ENCODE data around the gene PET117.

The PET117 gene

GRCh38 chr20:18180815-18181214 lies 43.2 kb downstream of the PET117 start:
- H3K27me3 ChIP-seq (ENCODE audit: insufficient read depth, poor library complexity, severe bottlenecking) = no peaks in the 10 kb centered on the region
- TF ChIP-seq SPI1 (IDR thresholded peaks at IDR 0.05; ENCODE audit: borderline replicate concordance, low read depth) = no peak
- no peak for TF ChIP-seq POLR2AphosphoS5 (IDR thresholded peaks at IDR 0.05; ENCODE audit: low read depth)
- TF ChIP-seq GABPA (IDR thresholded peaks at IDR 0.05; ENCODE audit: low read depth) = no peak
- no peak for TF ChIP-seq REST (IDR thresholded peaks at IDR 0.05; ENCODE audit: insufficient replicate concordance, low read depth)
- TF ChIP-seq CTCF (IDR thresholded peaks at IDR 0.05; ENCODE audit: insufficient read depth, low read length) = no peak
- no peak overlapping the region for H3K4me3 ChIP-seq (replicated peaks; ENCODE audit: insufficient read depth, low read length)
- DNase-seq (ENCODE audit: low read depth in 1 of 2, low spot score in 1 of 2) = no peak
- no peak overlapping the region for H3K27ac ChIP-seq (replicated peaks)

GRCh38 chr20:18187020-18187419 lies 49.4 kb downstream of the PET117 start:
- no peak overlapping the region for H3K27ac ChIP-seq (replicated peaks)
- DNase-seq (ENCODE audit: low read depth in 1 of 2, low spot score in 1 of 2) = no peak
- H3K27me3 ChIP-seq (ENCODE audit: insufficient read depth, poor library complexity, severe bottlenecking) = no peaks in the 10 kb centered on the region
- TF ChIP-seq SPI1 (IDR thresholded peaks at IDR 0.05; ENCODE audit: borderline replicate concordance, low read depth) (no peak), CTCF (IDR thresholded peaks at IDR 0.05; ENCODE audit: insufficient read depth, low read length) (no peak), GABPA (IDR thresholded peaks at IDR 0.05; ENCODE audit: low read depth) (no peak), REST (IDR thresholded peaks at IDR 0.05; ENCODE audit: insufficient replicate concordance, low read depth) (no peak), POLR2AphosphoS5 (IDR thresholded peaks at IDR 0.05; ENCODE audit: low read depth) (no peak)
- no peak overlapping the region for H3K4me3 ChIP-seq (replicated peaks; ENCODE audit: insufficient read depth, low read length)

GRCh38 chr20:18188434-18188833 lies 50.8 kb downstream of the PET117 start:
- Histone ChIP-seq H3K4me3 (replicated peaks; ENCODE audit: insufficient read depth, low read length) (no peak overlapping the region), H3K27ac (replicated peaks) (no peak overlapping the region), H3K27me3 (ENCODE audit: insufficient read depth, poor library complexity, severe bottlenecking) (no peaks in the 10 kb centered on the region)
- TF ChIP-seq SPI1 (IDR thresholded peaks at IDR 0.05; ENCODE audit: borderline replicate concordance, low read depth) (no peak), CTCF (IDR thresholded peaks at IDR 0.05; ENCODE audit: insufficient read depth, low read length) (no peak), REST (IDR thresholded peaks at IDR 0.05; ENCODE audit: insufficient replicate concordance, low read depth) (no peak), POLR2AphosphoS5 (IDR thresholded peaks at IDR 0.05; ENCODE audit: low read depth) (no peak), GABPA (IDR thresholded peaks at IDR 0.05; ENCODE audit: low read depth) (no peak)
- no peak for DNase-seq (ENCODE audit: low read depth in 1 of 2, low spot score in 1 of 2)
